C4-2B (cell line): Measurements from ENCODE around the gene TMEM204.

Experiments
- CTCF ChIP-seq: fragments of 450-650 bp; conservative IDR thresholded peaks from 2 replicates; pipeline ENCODE4 v1.5.1; 2017; ENCODE audit warnings: mild to moderate bottlenecking
- ZFX ChIP-seq: fragments of 450-650 bp; IDR thresholded peaks from 2 replicates; pipeline ENCODE4 v1.6.1; 2017

- TF ChIP-seq CTCF (no peak), ZFX (no peak)
Measured at GRCh38 chr16:1590930-1591705, 57.7 kb downstream of the TMEM204 start.
